Measurements from ENCODE around the gene TAS2R40.

TAS2R40 gene

DNA sequence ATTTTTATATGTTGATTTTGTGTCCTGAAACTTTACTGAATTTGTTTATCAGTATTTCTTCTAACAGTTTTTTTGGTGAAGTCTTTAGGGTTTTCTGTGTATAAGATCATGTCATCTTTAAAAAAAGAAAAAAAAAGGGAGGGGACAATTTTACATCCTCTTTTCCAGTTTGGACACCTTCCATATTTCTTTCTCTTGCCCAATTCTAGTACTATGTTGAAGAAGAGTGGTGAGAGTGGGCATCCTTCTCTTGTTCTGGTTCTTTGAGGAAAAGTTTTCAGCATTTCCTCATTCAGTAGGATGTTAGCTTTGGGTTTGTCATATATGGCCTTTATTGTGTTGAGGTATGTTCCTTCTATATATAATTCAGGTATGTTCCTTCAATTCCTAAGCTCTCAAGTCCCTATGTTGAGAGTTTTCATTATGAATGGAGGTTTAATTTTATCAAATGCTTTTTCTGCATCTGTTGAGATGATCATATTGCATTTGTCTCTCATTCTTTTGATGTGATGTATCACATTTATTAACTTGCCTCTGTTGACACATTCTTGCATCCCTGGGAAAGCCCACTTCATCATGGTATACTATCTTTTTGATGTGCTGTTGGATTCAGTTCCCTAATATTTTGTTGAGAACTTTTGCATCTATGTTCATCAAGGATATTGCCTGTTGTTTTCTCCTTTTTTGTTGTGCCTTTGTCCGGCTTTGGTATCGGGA is 12.1 kb downstream of the TAS2R40 start:
- no peak overlapping the region for H3K4me3 Mint-ChIP-seq
- no peak overlapping the region for H3K27ac Mint-ChIP-seq
- peaks cover 11% of the 10 kb centered on the region for H3K27me3 Mint-ChIP-seq
- ATAC-seq (ENCODE audit: low read depth) (no peak), DNase-seq (ENCODE audit: low spot score in 2 of 2) (no peak)
- H3K4me1 Mint-ChIP-seq = no peaks in the 10 kb centered on the region
- peaks cover 17% of the 10 kb centered on the region for H3K9me3 Mint-ChIP-seq
- H3K36me3 Mint-ChIP-seq = peaks cover 13% of the 10 kb centered on the region

DNA sequence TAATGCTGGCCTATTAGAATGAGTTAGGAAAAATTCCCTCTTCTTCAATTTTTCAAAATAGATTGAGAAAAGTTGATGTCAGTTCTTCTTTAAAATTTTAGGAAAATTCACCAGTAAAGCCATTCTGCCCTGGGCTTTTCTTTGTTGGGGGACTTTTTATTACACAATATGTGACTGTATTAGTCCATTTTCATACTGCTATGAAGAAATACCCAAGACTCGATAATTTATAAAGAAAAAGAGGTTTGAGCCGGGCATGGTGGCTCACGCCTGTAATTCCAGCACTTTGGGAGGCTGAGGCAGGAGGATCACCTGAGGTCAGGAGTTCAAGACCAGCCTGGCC is 12.7 kb downstream of the TAS2R40 start:
- Mint-ChIP-seq H3K9me3 (peaks cover 17% of the 10 kb centered on the region), H3K27me3 (peaks cover 11% of the 10 kb centered on the region), H3K4me3 (no peak overlapping the region), H3K27ac (no peak overlapping the region), H3K4me1 (no peaks in the 10 kb centered on the region), H3K36me3 (peaks cover 13% of the 10 kb centered on the region)
- ATAC-seq (ENCODE audit: low read depth) = no peak
- no peak for DNase-seq (ENCODE audit: low spot score in 2 of 2)

DNA sequence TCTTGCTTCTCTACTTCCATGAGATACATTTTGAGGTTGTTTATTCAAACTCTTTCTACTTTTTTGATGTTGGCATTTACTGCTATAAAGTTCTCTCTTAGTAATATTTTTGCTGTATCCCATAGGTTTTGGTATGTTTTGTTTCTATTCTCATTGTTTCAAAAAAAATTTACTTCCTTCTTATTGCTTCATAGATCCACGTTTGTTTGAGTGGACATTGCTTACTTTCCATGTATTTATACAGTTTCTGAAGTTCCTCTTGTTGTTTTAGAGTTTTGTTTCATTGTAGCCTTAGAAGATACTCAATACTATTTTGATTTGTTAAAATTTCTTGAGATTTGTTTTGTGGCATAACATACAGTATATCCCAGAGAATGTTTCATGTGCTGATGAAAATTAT is 13.7 kb downstream of the TAS2R40 start:
- ATAC-seq (ENCODE audit: low read depth) (no peak), DNase-seq (ENCODE audit: low spot score in 2 of 2) (no peak)
- no peaks in the 10 kb centered on the region for H3K4me1 Mint-ChIP-seq
- peaks cover 13% of the 10 kb centered on the region for H3K36me3 Mint-ChIP-seq
- H3K27me3 Mint-ChIP-seq = peaks cover 11% of the 10 kb centered on the region
- no peak overlapping the region for H3K4me3 Mint-ChIP-seq
- H3K27ac Mint-ChIP-seq = no peak overlapping the region
- peaks cover 17% of the 10 kb centered on the region for H3K9me3 Mint-ChIP-seq

DNA sequence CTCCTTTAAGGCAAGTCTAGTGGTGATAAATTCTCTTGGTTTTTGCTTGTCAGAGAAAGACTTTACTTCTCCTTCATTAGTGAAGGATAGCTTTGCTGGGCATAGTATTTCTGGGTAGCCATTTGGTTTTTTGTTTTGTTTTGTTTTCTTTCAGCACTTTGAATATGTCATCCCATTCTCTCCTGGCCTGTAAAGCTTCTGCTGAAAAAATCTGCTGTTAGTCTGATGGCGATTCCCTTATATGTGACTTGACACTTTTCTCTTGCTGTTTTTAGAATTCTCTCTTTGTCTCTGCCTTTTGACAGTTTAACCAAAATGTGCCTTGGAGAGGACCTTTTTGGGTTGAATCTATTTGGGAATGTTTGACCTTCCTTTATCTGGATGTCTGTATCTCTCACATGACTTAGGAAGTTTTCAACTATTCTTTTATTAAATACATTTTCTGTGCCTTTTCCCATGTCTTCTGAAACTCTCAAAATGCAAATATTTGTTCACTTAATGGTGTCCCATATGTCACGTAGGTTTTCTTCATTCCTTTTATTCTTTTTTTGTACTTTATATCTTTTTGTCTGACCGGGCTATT is 14.7 kb downstream of the TAS2R40 start:
- no peaks in the 10 kb centered on the region for H3K4me1 Mint-ChIP-seq
- ATAC-seq (ENCODE audit: low read depth) (no peak), DNase-seq (ENCODE audit: low spot score in 2 of 2) (no peak)
- peaks cover 11% of the 10 kb centered on the region for H3K27me3 Mint-ChIP-seq
- H3K9me3 Mint-ChIP-seq = peaks cover 17% of the 10 kb centered on the region
- peaks cover 13% of the 10 kb centered on the region for H3K36me3 Mint-ChIP-seq
- H3K4me3 Mint-ChIP-seq = no peak overlapping the region
- no peak overlapping the region for H3K27ac Mint-ChIP-seq

DNA sequence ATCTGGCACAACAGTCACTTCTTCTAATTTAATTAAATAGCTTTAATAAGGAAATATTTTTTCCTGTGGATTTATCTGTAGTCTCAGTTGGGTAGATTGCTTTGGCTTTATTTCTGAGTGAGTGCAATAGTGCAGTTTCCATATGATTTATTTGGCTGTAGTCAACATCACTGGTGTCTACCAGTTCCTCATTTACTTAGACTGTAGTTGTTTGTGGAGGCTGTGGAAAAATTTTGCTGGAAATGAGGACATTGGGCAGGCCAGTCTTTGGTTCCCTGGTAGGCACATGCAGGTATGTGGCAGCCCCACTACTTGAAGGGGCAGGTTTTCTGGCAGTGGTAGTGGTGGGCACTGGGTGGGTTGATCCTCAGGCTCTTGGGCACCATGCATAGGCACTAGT is 15.5 kb downstream of the TAS2R40 start:
- DNase-seq (ENCODE audit: low spot score in 2 of 2) (no peak), ATAC-seq (ENCODE audit: low read depth) (no peak)
- Mint-ChIP-seq H3K27me3 (peaks cover 15% of the 10 kb centered on the region), H3K36me3 (peaks cover 15% of the 10 kb centered on the region), H3K27ac (no peak overlapping the region), H3K9me3 (peaks cover 17% of the 10 kb centered on the region), H3K4me3 (no peak overlapping the region), H3K4me1 (no peaks in the 10 kb centered on the region)

DNA sequence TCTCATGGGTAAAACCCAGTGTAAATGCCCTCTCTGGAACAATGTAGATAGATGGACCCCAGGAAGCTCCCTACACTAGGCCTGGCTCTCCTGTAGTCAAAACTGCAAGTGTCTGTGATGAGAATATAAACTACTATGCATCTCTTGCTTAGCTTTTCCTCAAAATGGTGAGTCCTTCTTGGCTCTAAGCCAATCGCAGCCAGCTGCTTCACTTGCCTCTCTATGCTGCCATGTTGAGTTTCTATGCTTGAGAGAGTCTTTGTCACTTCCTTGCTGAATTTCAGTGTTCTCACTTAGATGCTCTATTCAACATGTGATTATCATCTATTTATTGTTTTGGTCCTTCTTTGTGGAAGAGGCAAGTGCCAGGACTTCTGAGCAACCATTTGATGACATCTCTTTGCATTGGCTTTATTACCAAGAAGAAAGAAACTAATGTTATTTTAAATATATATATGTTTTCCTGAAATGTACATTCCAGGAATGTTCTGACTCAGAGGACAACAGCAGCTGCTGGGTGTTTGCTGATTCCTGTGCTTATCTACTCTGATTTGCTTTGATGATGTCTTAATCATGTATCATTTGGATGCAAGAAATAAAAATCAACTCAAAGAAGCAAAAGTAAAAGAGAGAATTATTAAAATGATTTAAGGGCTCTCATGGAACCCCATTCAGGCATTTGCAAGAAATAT is 16.6 kb downstream of the TAS2R40 start:
- no peak for ATAC-seq (ENCODE audit: low read depth)
- Mint-ChIP-seq H3K27ac (no peak overlapping the region), H3K4me3 (no peak overlapping the region), H3K4me1 (no peaks in the 10 kb centered on the region), H3K36me3 (peaks cover 15% of the 10 kb centered on the region), H3K9me3 (peaks cover 17% of the 10 kb centered on the region), H3K27me3 (peaks cover 15% of the 10 kb centered on the region)
- DNase-seq (ENCODE audit: low spot score in 2 of 2) = no peak

DNA sequence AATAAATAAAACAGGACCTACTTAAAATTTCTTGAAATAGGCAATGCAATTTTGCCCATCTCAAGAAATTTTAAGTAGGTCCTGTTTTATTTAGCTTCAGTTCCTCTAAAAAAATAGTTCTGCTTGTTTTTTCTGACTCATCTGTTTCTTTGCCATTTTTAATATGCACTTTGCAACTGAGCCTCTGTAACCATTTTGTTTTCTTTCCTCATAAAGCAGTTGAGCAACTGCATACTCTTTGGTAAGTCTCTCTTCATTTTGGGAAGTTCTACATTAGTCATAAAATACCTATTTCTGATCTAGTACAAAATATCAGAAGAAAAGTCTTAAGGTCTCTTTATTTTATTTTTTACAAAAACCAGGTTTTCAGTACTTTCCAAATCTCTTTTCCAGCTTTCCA is 18.0 kb downstream of the TAS2R40 start:
- Mint-ChIP-seq H3K9me3 (peaks cover 17% of the 10 kb centered on the region), H3K27me3 (peaks cover 15% of the 10 kb centered on the region), H3K36me3 (peaks cover 15% of the 10 kb centered on the region), H3K27ac (no peak overlapping the region), H3K4me1 (no peaks in the 10 kb centered on the region), H3K4me3 (no peak overlapping the region)
- no peak for DNase-seq (ENCODE audit: low spot score in 2 of 2)
- ATAC-seq (ENCODE audit: low read depth) = no peak

DNA sequence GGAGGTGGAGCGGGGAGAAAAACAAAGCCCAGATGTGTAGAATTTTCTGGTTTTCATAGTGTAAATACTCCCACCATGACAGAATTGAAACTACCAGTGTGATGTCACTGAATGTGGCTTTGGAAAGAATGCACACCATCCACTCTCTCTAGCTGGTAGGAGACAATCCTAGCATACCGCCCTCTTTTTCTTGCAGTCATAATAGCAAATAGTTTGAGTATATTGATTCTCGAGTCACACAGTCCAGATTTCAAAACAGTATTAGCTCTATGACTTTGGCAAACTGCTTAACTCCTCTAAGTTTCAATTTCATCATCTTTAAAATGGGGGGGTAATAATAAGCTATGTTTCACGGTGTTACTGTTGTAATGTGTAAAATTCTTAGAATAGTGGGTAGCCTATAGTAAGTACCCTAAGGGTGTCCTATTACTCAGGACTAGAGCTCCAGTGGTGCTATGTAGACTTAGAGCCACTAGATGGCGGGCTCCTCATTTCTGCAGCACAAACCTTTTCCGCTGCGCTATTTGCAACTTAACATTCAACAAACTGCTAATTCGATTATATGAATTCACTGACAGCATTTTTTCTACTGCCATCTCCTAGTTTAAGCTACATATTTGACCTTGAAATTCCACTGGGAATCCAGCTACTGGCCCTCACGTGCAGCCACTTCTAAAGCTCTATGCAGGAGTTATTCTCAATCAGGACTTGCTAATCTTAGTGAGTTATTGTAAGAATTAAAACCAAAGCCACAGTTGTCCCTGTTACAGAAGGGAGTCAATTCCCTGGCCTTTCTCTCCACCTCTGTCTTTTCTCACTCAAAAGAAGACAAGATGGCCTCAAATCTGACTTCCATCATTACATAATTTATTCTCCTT is 18.7 kb downstream of the TAS2R40 start:
- Mint-ChIP-seq H3K27me3 (peaks cover 12% of the 10 kb centered on the region), H3K4me3 (no peak overlapping the region), H3K27ac (no peak overlapping the region), H3K4me1 (no peaks in the 10 kb centered on the region), H3K36me3 (peaks cover 12% of the 10 kb centered on the region), H3K9me3 (peaks cover 13% of the 10 kb centered on the region)
- ATAC-seq (ENCODE audit: low read depth) (peak; percentile 90), DNase-seq (ENCODE audit: low spot score in 2 of 2) (peak; percentile 45 to 65)

DNA sequence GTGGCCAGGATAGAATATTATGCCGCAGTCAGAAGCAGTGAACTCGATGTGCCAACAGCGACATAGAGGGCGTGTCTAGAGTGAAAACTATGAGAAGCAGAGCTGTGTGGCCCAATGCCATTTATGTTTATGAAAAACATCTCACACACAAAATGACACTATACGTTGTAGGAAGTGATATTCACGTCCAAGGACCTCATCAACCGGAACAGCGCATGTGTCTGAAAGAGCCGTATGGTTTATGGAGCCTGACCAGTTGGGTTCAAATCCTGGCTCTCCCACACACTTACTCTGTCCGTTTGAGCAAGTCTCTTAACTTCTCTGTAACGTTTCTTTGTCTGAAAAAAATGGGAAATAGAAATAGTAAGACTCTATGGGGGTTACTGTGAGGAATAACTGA is 20.5 kb downstream of the TAS2R40 start:
- no peak overlapping the region for H3K4me3 Mint-ChIP-seq
- no peak for ATAC-seq (ENCODE audit: low read depth)
- peaks cover 3% of the 10 kb centered on the region for H3K36me3 Mint-ChIP-seq
- peaks cover 1% of the 10 kb centered on the region for H3K9me3 Mint-ChIP-seq
- H3K27me3 Mint-ChIP-seq = peaks cover 5% of the 10 kb centered on the region
- H3K4me1 Mint-ChIP-seq = peaks cover 8% of the 10 kb centered on the region
- DNase-seq (ENCODE audit: low spot score in 2 of 2) = no peak
- H3K27ac Mint-ChIP-seq = no peak overlapping the region

DNA sequence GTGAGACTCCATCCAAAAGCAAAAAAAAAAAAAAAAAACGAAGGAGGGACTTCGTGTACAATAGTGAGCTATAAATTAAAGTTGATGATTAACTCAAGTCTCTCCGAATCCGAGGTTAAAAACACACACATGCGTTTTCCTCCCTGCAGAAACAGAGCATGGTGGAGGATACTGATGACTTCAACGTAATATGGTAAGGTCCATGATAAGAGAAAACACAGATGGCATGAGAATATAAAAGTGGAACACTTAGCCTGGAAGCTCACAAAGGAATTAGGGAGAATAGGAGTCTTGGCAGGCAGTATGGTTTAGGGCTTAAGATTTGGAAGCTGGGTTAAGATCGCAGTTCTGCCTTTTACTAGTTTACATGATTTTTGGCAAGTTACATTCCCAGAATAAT is 21.3 kb downstream of the TAS2R40 start:
- ATAC-seq (ENCODE audit: low read depth) (no peak), DNase-seq (ENCODE audit: low spot score in 2 of 2) (no peak)
- H3K27me3 Mint-ChIP-seq = peaks cover 5% of the 10 kb centered on the region
- H3K9me3 Mint-ChIP-seq = no peaks in the 10 kb centered on the region
- H3K4me3 Mint-ChIP-seq = no peak overlapping the region
- H3K36me3 Mint-ChIP-seq = peaks cover 3% of the 10 kb centered on the region
- peaks cover 9% of the 10 kb centered on the region for H3K4me1 Mint-ChIP-seq
- no peak overlapping the region for H3K27ac Mint-ChIP-seq

DNA sequence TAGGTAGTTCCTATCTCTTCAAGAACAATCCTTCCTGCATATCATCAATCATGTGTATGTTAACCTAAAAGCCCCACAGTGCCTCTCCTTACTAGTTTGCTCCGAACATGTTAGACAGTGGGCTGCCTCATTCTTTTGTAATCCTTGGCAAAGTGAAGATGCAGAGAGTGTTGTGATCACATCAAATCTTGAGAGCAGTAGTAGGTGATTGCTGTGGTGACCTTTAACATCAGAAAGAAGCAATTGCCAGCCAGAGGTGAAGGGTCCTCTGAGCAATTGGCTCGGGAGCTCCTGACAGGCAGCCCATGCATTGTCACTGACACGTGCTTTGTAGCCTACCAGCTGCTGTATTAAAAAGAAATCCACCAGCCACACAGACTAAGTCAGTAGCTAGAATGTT is 21.8 kb downstream of the TAS2R40 start:
- H3K27me3 Mint-ChIP-seq = peaks cover 5% of the 10 kb centered on the region
- no peak overlapping the region for H3K4me3 Mint-ChIP-seq
- ATAC-seq (ENCODE audit: low read depth) (no peak), DNase-seq (ENCODE audit: low spot score in 2 of 2) (no peak)
- H3K36me3 Mint-ChIP-seq = peaks cover 3% of the 10 kb centered on the region
- no peak overlapping the region for H3K27ac Mint-ChIP-seq
- peaks cover 10% of the 10 kb centered on the region for H3K4me1 Mint-ChIP-seq
- no peaks in the 10 kb centered on the region for H3K9me3 Mint-ChIP-seq

DNA sequence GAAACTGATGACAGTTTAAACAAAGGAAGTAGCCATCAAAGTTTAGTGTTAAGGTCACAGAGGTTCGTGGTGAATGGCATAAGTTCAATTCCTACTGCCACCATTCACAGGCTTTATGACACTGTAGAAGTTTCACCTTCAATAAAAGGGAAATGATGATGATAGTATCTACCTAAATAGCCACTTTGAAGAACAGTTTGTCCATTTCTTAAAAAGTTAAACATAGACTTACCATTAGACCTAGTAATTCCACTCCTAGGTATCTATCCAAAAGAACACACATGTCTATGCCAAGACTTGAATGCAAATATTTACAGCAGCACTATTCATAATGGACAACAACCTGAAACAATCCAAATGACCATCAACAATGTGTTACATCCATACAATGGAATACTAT is 22.5 kb downstream of the TAS2R40 start:
- H3K4me1 Mint-ChIP-seq = peaks cover 12% of the 10 kb centered on the region
- ATAC-seq (ENCODE audit: low read depth) (no peak), DNase-seq (ENCODE audit: low spot score in 2 of 2) (no peak)
- H3K4me3 Mint-ChIP-seq = no peak overlapping the region
- H3K27me3 Mint-ChIP-seq = peaks cover 4% of the 10 kb centered on the region
- peaks cover 4% of the 10 kb centered on the region for H3K36me3 Mint-ChIP-seq
- no peak overlapping the region for H3K27ac Mint-ChIP-seq
- peaks cover 2% of the 10 kb centered on the region for H3K9me3 Mint-ChIP-seq

DNA sequence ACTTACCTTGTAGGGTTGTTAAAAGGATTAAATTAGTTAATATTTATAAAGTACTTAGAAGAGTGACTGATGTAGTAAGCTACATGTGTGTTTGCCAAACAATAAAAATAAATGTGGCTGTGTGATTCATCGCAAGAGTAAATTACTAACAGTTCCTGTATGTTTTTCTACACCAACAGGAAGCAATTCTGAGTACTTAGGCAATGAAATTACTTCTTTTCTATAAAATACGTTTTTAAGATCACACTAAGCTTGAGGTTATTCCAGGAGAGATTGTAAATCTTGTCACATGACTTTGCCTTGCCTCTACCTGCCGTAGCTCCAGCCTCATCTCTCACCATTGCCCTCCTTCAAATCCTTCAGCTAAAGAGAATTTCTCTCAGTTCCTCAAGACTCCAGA is 23.3 kb downstream of the TAS2R40 start:
- DNase-seq (ENCODE audit: low spot score in 2 of 2) (no peak), ATAC-seq (ENCODE audit: low read depth) (no peak)
- Mint-ChIP-seq H3K4me1 (peaks cover 17% of the 10 kb centered on the region), H3K36me3 (peaks cover 8% of the 10 kb centered on the region), H3K4me3 (no peak overlapping the region), H3K9me3 (peaks cover 7% of the 10 kb centered on the region), H3K27me3 (peaks cover 4% of the 10 kb centered on the region), H3K27ac (no peak overlapping the region)

DNA sequence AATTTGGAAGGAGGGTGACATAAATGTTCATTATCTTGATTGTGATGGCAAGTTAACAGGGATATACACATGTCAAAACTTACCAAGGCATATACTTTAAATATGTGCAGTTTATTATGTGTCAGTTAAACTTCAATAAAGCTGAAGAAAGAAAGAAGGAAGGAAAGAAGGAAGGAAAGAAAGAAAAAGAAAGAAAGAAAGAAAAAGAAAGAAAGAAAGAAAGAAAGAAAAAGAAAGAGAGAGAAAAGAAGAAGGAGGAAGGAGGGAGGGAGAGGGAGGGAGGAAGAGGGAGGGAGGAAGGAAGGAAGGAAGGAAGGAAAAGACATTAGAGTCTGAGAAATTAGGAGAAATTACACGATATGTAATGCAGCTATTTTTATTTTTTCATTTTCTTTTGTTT is 25.5 kb downstream of the TAS2R40 start:
- Mint-ChIP-seq H3K4me1 (peaks cover 30% of the 10 kb centered on the region), H3K27me3 (no peaks in the 10 kb centered on the region), H3K36me3 (peaks cover 7% of the 10 kb centered on the region), H3K9me3 (peaks cover 7% of the 10 kb centered on the region), H3K4me3 (no peak overlapping the region), H3K27ac (no peak overlapping the region)
- no peak for DNase-seq (ENCODE audit: low spot score in 2 of 2)
- no peak for ATAC-seq (ENCODE audit: low read depth)

All from memory B cell (primary cell).